HG03521 (cell line): ENCODE data around the gene GRID2IP.

ENCODE experiments used
- ATAC-seq: cut with Tn5 transposase; IDR thresholded peaks from one replicate; pipeline ENCODE4 v1.9.1; 2021; ENCODE audit warnings: mild to moderate bottlenecking, moderate library complexity; ENCODE audit not compliant: unreplicated experiment

GRID2IP gene

GRCh38 chr7:6528401-6529130, 22.7 kb downstream of the GRID2IP start:
- no peak for ATAC-seq

DNA sequence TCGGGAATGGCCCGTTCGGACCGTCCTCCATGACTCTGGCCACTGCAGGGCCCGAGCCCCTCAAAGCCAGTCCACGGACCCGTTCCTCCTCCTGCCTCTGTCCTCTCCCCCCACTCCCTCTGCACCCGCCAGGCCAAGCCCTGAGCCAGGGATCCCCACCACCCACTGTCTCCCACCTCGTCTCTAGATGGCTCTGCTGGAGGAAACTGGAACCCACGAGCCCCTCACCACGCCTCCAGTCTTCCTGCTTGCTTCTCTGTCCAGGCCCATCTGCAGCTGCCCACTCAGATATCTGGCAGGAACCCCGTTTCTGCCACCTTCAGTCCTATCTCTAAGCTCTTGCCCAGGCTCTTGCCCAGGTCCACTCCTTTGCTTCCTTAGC, 24.3 kb downstream of the GRID2IP start:
- ATAC-seq, result no peak

- no peak for ATAC-seq
These were observed 30.9 kb downstream of the GRID2IP start for GRCh38 chr7:6520163-6520981.

DNA sequence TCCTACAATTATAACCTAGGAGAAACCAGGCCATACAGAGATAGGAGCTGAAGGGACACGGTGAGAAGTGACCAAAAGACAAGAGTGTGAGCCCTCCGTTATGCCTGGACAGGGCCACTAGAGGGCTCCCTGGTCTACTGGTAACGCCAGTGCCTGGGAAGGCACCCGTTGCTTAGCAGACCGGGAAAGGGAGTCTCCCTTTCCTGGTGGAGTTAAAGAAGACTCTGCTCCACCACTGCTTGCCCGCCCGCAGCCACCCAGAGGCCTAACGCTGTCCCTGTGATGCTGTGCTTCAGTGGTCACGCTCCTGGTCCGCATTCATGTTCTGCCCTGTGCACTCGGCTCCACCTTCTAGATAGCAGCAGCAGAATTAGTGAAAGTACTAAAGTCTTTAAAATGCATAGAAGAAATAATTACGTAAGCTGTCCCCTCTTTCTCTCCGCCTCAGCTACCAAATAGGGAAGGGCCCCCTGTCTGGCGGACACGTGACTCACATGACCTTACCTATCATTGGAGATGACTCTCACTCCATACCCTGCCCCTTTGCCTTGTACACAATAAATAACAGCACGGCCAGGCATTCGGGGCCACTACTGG, 34.8 kb downstream of the GRID2IP start:
- no peak for ATAC-seq

DNA sequence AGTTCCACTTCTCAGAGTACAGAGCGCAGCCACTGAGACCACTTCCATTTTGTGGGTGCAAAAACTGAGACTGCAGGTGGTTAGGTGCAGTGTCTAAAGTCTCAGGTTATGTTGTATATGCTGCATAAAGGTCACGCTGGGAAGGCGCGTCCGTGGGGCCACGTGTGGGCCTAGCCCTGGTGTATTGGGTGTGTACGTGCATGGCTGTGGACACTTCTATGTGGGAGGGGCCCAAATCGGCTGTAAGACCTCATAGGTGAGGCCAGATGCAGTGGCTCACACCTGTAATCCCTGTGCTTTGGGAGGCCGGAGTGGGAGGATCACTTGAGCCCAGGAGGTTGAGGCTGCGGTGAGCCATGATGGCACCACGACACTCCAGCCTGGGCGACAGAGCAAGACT, 37.7 kb downstream of the GRID2IP start:
- ATAC-seq, result no peak

DNA sequence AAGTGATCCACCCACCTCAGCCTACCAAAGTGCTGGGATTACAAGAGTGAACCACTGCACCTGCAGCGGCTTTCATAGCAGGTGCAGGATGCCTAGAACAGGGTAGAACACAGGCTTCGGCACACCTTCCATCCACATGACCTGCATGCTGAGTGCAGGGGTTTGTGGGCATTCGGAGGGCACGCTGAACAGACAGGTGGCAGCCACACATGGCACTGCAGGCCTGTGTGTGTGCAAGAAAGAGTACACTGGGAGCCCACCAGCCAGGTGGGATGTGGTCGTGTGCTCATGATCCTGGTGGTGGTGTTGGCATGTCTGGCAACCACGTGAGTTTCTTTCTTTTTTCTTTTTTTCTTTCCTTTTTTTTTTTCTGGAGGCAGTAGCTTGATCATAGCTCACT, 38.4 kb downstream of the GRID2IP start:
- ATAC-seq, result no peak

DNA sequence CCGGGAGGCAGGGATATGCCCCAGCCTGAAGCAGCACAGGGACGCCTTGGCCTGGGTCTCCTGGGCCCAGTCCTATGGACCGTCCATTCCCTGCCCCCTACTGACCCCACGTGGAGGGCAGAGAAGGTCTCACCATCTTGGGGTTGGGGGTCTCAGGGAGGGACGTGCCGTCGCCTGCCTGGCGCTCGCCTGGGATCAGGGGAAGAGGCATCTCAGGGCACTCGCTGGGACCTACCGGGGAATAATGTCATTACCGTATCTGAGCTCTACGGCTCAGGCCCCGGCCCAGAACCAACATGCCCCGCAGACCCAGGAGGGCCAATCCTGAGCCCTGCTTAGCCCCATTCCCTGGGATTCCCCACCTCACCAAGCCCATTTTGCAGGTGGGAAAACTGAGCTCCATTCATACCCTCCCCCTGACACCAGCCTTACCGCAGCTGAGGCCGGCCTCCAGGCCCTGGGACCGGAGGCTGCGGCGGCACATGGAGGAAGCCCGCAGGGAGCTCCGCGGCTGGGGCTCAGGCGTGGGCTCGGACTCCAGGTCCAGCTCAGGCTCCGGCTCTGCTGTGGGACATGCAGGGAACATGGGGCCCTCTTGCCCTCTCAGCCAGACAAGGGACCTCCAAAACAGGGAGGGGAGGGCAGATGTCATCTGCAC, 40.7 kb downstream of the GRID2IP start:
- ATAC-seq, result no peak

DNA sequence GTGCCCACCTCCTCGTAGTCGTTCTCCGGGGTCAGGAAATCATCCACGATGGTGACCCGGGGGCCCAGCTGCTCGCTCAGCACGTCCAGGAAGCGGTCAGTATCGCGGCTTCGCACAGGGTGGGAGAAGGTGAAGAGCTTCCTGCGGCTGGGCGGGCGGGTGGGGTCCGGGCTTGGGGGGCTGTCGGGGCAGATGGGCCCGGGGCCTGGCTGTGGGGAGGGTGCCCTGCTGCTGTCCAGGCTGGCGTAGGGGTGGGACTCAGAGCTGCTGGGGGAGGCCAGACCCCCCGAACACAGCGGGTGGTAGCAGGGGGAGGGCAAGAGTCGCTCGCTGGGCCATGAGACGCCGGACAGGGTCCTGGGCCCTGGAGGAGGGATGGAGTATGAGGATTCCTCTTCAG, 42.3 kb downstream of the GRID2IP start:
- ATAC-seq, result no peak

GRCh38 chr7:6508539-6508938, 42.7 kb downstream of the GRID2IP start:
- ATAC-seq, result no peak

GRCh38 chr7:6507906-6508305, 43.4 kb downstream of the GRID2IP start:
- no peak for ATAC-seq

GRCh38 chr7:6505685-6506559, 45.3 kb downstream of the GRID2IP start:
- no peak for ATAC-seq

GRCh38 chr7:6504996-6505395, 46.3 kb downstream of the GRID2IP start:
- no peak for ATAC-seq

DNA sequence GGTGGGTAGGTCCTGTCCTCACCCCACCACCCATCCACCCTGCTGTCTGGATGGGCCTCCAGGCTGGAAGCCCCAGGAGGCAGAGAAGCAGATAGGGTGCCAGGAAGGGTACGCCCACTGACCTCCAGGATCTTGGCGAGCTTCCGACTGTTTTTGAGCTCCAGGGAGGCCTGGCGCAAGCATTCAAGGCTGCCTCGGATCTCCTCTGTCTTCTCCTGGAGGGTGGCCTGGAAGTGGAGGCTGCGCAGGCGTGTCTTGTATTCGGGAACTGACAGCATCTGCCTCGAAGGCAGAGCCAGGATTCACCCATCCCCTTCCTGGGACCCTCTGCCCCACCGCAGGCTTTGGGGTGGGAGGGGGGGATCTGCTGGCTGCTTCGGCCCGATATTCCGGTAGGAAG, 48.4 kb downstream of the GRID2IP start:
- ATAC-seq, result no peak

DNA sequence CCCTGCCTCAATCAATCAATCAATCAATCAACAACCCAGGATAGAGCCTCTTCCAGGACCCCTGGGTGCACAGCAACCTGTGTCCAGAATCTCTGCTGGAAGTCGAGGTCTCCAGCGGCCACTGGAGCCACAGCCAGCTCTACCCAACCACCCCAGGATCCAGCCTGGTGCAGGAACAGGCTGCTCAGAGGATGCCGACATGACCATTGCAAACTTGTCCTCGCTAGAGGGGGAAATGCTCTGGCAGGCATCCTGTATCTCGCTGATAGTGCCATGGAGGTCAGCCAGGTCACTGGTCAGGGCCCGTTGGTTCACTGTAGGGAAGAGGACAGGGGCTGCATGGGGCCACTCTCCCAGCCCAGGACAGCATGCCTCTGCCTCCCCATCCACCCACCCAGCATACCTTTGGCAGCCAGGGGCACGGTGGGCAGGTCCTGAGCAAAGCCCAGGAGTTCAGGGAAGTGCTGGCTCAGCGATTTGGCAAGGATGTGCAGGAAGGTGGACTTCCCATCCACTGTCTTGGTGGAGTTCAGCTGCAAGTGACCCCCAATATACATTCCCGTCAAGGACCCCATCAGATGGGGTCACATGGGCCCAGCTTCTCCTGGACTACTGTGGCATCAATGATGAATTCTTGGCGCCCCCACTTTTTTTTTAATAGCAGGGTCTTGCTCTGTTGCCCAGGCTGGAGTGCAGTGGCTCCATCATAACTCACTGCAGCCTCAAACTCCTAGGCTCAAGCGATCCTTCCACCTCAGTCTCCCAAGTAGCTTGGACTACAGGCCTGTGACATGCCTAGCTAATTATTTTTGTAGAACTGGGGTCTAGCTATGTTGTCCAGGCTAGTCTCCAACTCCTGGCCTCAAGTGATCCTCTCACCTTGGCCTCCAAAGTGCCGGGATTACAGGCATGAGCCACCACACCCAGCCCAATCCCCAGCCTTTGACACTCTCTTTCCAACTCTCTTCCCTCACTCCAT, 49.4 kb downstream of the GRID2IP start:
- ATAC-seq, result no peak

GRCh38 chr7:6500691-6501090, 50.6 kb downstream of the GRID2IP start:
- ATAC-seq, result no peak

DNA sequence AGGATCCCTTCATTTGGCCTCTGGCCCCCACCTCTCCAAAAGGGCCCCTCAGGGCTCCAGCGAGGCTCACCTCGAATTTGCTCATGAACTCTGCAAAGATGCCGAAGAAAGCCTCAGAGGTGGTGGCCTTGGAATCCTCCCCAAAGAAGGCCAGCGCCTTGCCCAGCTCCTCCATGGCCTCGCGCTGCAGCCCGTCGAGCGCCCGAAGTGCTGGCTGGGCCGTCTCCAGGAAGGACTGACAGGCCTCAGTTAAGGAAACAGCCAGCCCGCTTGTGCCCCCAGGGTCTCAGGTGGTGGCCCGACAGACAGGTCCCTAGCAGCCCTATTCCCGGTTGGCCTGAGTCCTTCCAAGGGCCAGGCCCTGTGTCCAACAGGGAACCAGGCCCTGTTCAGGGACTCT, 53.3 kb downstream of the GRID2IP start:
- ATAC-seq, result no peak

DNA sequence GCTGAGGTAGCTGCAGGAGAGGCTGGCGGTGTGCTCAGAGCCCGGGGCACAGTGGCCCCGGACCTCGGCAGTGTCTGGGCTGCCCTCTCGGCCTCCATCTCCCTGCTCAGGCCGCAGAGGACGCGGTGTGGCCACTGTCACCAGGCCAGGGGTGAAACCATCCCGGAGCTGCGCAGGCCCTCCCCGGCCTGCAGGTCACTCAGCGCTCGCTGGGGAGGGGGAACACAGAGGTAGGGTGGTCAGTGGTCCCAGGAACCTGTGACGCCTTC, 53.7 kb downstream of the GRID2IP start:
- ATAC-seq, result no peak

DNA sequence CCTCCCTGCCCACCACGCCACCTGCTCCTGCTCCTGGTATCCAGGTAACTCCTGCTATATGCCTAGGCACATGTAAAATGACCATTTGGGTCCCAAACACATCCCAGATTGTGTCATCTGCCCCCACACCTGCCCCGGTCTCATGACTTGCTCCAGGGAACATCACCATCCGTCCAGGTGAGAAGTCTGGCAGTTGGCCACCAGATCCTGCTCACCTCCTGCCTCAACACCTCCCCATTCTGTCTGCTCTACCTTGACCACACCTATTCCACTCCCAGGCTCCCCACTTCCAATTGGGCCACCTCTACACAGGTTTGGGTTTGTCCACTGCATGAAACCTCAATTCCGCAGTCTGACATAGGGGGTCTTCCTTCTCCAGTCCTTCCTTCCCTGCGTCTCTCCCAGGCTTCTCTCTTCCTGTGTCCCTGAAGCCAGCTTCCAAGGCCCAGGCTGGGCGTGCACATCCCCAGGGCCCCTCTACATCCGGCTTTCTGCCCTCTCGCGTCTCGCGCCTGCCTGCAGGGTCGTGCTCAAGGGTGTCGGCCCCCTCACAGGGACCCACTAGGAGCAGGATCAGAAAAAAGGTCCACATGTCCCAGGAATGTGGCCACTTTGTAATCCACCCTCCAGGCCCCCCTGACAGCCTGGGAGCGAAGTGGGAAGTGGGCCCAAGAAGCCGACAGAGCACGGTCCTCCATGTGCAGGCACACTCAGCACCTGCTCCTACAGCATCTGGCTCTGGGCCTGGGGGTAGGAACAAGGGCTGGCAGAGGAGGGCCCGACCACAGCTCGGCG, 54.2 kb downstream of the GRID2IP start:
- no peak for ATAC-seq
